Measurements from ENCODE around the gene SLC35B2. TPM values are rescaled to one million over a fixed set of nuclear protein-coding genes. Genes with fewer than 3 reads are reported as not detected.

The SLC35B2 gene
- total RNA-seq, 1 donor = 94.1 TPM

DNA sequence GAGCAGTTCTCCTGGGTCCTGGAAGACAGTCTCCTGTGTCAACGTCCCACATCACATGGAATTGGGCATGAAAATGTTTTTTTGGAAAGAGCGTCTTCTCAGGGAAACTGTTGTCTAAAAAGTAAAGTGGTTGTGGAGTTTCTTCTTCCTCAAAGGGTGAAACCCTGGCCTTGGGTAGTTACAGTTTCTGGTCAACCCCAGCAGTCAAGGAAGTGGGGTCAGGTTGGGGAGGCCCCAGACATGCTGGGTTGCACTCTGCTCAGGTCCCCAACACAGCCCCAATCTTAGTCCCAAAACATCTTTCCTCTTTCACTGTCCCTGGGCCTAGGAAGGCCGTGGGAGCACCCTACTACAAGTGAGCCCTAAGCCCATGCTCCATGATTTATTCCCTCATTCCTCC, 9.0 kb upstream of the SLC35B2 start:
- Histone ChIP-seq H3K9me3 (ENCODE audit: low read depth, low read length) (no peaks in the 10 kb centered on the region), H4K20me1 (ENCODE audit: insufficient read depth, low read length) (peaks cover 8% of the 10 kb centered on the region), H3K36me3 (ENCODE audit: insufficient read depth, low read length) (no peaks in the 10 kb centered on the region), H3K27me3 (ENCODE audit: insufficient read depth, low read length) (peaks cover 26% of the 10 kb centered on the region), H3K4me1 (ENCODE audit: insufficient read depth, low read length) (peaks cover 15% of the 10 kb centered on the region), H3K79me2 (ENCODE audit: insufficient read depth, low read length) (peaks cover 25% of the 10 kb centered on the region), H2AFZ (ENCODE audit: low read length) (no peak overlapping the region), H3K27ac (ENCODE audit: low read depth, low read length) (no peak overlapping the region), H3K4me3 (ENCODE audit: insufficient read depth, low read length) (no peak overlapping the region), H3K4me2 (ENCODE audit: insufficient read depth, low read length) (no peak overlapping the region)
- peak; percentile 69 for DNase-seq (ENCODE audit: insufficient read length, low spot score, missing footprints)
- TF ChIP-seq, protein P1, sequence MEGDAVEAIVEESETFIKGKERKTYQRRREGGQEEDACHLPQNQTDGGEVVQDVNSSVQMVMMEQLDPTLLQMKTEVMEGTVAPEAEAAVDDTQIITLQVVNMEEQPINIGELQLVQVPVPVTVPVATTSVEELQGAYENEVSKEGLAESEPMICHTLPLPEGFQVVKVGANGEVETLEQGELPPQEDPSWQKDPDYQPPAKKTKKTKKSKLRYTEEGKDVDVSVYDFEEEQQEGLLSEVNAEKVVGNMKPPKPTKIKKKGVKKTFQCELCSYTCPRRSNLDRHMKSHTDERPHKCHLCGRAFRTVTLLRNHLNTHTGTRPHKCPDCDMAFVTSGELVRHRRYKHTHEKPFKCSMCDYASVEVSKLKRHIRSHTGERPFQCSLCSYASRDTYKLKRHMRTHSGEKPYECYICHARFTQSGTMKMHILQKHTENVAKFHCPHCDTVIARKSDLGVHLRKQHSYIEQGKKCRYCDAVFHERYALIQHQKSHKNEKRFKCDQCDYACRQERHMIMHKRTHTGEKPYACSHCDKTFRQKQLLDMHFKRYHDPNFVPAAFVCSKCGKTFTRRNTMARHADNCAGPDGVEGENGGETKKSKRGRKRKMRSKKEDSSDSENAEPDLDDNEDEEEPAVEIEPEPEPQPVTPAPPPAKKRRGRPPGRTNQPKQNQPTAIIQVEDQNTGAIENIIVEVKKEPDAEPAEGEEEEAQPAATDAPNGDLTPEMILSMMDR (IDR thresholded peaks at IDR 0.05; ENCODE audit: extremely low read depth, low read depth, low read length) = no peak

DNA sequence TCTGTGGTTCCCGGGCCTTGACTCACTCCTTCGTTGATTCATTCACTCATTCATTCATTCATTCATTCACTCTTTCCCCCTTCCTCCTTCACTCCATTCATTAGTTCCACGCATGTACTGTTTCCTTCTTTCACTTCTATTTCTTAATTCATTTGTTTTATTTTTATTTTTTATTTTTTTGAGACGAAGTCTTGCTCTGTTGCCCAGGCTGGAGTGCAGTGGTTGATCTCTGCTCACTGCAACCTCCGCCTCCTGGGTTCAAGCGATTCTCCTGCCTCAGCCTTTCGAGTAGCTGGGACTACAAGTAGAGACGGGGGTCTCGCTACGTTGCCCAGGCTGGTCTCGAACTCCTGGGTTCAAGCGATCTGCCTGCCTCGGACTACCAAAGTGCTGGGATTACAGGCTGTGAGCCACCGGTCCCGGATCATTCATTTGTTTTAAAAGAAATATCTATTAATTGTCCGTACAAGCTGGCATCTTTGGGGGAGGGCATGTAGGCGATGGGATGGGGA, 8.4 kb upstream of the SLC35B2 start:
- Histone ChIP-seq H4K20me1 (ENCODE audit: insufficient read depth, low read length) (peaks cover 8% of the 10 kb centered on the region), H2AFZ (ENCODE audit: low read length) (no peak overlapping the region), H3K27me3 (ENCODE audit: insufficient read depth, low read length) (peaks cover 21% of the 10 kb centered on the region), H3K4me2 (ENCODE audit: insufficient read depth, low read length) (peak overlapping the region; percentile 33), H3K36me3 (ENCODE audit: insufficient read depth, low read length) (no peaks in the 10 kb centered on the region), H3K79me2 (ENCODE audit: insufficient read depth, low read length) (peaks cover 25% of the 10 kb centered on the region), H3K4me3 (ENCODE audit: insufficient read depth, low read length) (peak overlapping the region; percentile 90), H3K27ac (ENCODE audit: low read depth, low read length) (no peak overlapping the region), H3K9me3 (ENCODE audit: low read depth, low read length) (no peaks in the 10 kb centered on the region), H3K4me1 (ENCODE audit: insufficient read depth, low read length) (peaks cover 15% of the 10 kb centered on the region)
- TF ChIP-seq, protein P1 (IDR thresholded peaks at IDR 0.05; ENCODE audit: extremely low read depth, low read depth, low read length) = no peak
- no peak for DNase-seq (ENCODE audit: insufficient read length, low spot score, missing footprints)

DNA sequence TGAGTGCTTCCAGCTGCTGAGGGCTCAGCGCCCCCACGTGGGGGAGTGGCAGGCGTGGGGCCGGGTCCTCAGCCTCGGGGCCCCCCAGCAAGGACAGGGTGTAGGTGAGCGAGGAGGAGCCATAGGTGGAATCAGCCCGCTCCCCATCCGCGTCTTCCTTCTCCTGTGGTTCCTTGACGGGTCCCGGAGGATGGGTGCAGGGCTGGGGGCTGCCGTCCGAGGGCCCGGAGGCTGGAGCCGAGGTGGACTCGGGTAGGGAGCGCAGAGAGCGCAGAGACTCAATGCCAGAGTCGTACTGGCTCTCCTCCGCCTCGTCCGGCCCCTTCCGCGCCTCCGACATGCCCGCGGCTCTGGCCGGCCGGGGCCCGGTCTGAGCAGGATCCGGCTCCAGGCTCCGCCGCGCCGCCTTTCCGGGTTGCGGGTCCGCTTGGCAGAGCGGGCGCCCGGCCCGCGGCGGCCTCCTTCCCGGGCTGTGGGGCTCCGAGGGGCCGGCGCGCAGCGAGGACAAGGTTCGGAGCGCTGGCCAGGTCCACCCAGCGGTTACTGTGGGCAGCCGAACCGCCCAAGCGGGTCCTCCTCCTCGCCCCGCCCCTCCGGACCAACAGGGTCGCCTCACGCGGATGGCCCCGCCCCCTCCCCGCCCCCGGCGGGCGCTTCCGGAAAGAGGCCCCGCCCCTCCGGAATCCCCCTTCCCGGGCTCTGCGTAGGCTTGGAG, 7.8 kb upstream of the SLC35B2 start, which contains the start of gene NFKBIE:
TSS of gene NFKBIE (minus strand) at position 545 of the 715 bp plus-strand sequence. CDS start at position 340, 205 bp downstream.
- peak; percentile 100 for DNase-seq (ENCODE audit: insufficient read length, low spot score, missing footprints)
- TF ChIP-seq, protein P1 (IDR thresholded peaks at IDR 0.05; ENCODE audit: extremely low read depth, low read depth, low read length) = peak; percentile 20
- Histone ChIP-seq H3K9me3 (ENCODE audit: low read depth, low read length) (no peaks in the 10 kb centered on the region), H3K4me2 (ENCODE audit: insufficient read depth, low read length) (peak within 1 kb of the TSS; percentile 92), H3K27me3 (ENCODE audit: insufficient read depth, low read length) (peaks cover 21% of the 10 kb centered on the region), H3K27ac (ENCODE audit: low read depth, low read length) (peak within 1 kb of the TSS; percentile 60), H3K4me3 (ENCODE audit: insufficient read depth, low read length) (peak within 1 kb of the TSS; percentile 90), H3K79me2 (ENCODE audit: insufficient read depth, low read length) (peaks cover 25% of the 10 kb centered on the region), H3K36me3 (ENCODE audit: insufficient read depth, low read length) (peaks cover 3% of the 10 kb centered on the region), H3K4me1 (ENCODE audit: insufficient read depth, low read length) (peaks cover 15% of the 10 kb centered on the region), H4K20me1 (ENCODE audit: insufficient read depth, low read length) (peaks cover 8% of the 10 kb centered on the region), H2AFZ (ENCODE audit: low read length) (peak within 1 kb of the TSS; percentile 86)

All from osteoblast (primary cell).